CD1c-positive myeloid dendritic cell (primary cell): ENCODE data around the gene KLHL3.

Source experiments
- DNase-seq: peaks from one replicate; pipeline ENCODE4 v3.0.0-alpha.2; 2016; ENCODE audit errors: extremely low spot score

Gene KLHL3

GRCh38 chr5:137635521-137635921, 100.4 kb downstream of the KLHL3 start:
- DNase-seq, result no peak

- no peak for DNase-seq
Observed at GRCh38 chr5:137633896-137634295, 102.0 kb downstream of the KLHL3 start.

- DNase-seq, result no peak
Observed at GRCh38 chr5:137632716-137633115, 103.2 kb downstream of the KLHL3 start.

DNA sequence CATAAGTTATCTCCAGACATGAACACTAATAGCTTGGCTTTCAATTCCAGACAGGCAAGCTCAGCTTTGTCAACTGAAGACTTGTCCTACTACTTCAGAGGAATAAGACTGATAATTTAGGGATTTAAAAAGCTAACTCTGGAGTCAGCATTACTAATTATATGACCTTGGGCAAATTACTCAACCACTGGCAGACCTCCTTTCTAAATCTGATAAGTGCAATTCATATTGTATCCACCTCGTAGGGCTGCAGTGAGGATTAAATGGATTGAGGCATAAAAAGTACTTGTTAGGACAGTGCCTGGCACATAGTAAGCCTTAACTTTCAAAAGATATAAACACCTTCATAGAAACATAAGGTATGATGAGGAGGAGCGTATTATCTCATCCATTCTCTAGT, 104.4 kb downstream of the KLHL3 start:
- DNase-seq, result no peak

DNA sequence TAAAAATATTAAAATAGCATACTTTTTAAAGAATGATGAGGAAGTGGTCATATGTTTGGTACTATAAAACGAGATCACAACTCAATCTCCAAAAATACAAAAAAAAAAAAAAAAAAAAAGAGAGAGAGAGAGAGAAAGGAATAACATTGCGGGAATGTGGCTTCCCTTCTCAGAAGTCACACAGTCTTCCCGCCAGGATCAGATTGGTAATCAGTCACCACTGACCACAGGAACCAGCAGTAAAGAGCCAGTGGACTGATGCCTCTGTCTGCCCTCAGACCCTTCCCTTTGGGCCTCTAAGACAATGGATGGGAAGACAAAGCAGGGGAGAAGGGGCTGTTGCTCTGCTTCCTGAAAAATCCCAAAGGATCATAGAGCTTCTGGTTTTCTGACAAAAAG, 104.9 kb downstream of the KLHL3 start:
- DNase-seq, result no peak

- no peak for DNase-seq
Observed at GRCh38 chr5:137630216-137630971, 105.5 kb downstream of the KLHL3 start.

GRCh38 chr5:137629646-137630045, 106.2 kb downstream of the KLHL3 start:
- DNase-seq, result peak; percentile 74

DNA sequence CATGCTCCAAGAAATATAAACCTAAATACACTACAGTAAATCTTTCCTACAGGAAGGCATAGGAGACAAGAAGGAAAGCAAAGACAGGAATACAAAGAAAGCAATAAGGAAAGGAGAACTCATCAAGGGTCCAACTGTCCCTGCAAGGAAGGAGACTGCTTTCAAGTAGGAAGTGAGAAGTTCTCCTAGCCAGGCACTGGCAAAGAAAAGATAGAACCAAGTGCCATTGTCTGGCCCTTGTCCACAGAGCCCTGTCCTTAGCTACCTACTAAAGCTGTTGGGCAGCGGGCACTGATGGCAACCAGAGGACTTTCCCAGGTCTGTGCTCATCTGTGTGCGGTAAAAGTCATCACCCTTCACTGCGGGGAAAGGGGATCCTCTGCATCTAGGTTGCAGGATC, 108.2 kb downstream of the KLHL3 start:
- peak; percentile 39 for DNase-seq

DNA sequence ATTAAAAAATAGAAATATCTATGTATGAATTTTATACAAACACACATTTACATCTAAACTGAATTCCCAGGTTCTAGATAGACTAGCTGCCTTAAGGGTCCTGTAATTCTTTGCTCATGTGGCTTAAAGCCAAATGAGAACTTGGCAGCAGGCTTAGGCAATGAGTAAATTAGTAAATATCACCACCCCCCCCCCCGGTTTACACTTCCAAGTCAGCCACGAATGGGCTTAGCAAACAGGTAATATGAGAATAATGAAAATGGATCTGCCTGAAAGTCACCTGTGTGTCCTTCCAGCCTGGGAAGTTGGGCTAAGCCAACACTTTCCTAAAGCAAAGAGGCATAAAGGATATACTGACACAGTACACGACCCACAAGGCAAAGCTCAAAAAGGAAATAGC, 108.6 kb downstream of the KLHL3 start:
- no peak for DNase-seq

DNA sequence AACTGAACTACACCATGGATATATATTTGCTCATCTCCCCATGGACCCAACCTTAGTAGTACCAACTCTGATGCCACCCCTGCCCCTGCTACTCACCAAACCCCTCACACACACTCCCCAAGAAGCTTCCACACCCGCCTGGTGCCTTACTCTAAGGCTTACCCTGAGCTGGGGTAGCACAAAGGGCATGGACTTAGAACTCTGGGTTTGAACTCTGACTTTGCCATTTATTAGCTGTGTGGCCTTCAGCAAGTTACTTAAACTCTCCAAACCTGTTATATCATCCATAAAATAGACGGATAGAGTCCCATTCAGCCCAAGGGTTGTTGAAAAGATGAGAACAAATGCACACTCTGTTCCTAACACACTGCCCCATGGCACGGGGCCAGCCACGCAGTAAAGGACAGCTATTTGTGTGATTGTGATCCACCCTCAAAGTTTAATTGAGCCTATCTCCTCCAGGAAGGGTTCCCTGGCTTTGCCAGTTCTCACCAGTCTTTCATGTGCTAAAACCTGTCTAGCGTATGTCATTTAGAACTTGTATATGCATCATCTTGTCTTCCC, 111.0 kb downstream of the KLHL3 start:
- no peak for DNase-seq

DNA sequence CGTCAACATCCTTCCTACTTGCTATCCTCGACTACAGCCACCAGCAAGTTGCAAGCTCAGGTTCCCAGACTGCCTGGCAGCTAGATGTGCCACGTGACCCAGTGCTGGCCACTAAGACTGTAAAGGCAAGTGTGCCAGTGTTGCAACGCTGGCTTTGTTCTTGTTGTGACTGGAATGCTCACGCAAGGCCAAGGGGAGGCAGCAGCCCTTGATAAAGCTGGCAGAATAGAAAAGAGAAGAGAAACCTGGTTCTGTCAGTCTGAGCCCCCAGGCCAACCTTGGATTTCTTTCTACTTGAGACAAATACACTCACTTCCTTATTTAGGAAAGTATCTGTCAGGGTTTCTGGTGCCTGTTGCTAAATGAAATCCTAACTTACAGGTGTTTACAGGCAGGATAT, 113.0 kb downstream of the KLHL3 start:
- DNase-seq, result peak; percentile 91

DNA sequence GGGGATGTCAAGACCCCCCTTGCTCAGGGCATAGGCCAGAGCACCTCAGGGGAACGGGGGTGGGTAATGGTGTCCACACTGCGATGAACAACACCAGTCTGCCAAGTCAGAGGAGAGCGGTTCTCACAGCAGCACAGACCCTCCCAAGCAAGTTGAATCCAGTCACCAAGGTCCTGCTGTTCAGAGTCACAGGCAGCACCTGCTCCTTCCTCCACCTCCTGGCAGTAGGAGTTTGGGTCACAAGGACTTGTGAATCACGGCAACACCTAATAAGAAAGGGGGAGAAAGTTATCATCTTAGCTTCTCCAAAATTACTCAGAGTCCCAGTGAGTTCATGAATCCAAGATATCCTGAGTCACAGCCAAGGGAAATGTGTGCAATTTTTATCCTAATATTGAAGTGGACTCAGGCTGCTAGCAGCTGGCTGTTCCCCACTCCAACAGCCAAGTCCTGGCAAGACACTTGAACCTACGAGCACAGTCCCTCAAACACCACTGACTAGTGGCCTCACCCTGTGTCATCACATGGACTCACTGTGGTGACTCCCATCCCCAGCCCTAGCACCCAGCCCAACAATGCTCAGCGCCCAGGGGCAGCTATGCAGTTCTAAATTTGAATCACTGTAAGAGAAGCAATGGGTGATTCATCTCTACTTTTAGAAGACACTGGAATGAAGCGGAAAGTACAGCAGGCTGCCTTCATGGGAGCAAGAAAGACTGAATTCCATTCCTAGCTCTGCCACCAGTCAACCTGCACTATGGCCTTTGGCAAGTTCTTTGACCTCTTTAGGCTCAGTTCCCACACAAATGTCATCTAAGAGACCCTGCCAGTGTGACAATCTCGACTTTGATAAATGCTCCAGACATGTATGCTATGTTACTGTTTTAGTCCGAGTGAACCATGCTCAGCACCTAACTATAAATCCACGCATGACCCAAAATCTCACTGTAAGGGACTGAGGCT, 113.7 kb downstream of the KLHL3 start:
- peak; percentile 9 for DNase-seq

DNA sequence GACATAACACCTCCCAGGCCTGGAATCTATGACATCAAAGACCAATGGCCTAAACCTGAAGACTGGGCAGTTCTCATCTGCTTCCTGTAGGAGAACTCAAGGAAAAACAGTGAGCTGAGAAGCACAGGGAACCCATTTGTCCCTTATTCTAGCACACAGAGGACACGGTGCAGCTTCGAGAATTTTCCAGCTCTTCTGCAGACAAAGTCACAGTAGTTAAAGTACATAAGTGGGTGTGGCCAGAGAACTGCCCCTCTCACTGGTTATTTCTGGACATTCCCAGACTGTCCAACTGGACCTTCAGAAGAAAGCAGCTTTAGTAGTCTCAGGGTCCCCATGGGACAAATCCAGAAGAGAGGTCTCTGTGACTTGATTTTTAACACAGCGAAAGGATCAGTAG, 114.6 kb downstream of the KLHL3 start:
- DNase-seq, result no peak

GRCh38 chr5:137619191-137619870, 116.6 kb downstream of the KLHL3 start:
- DNase-seq, result no peak

- no peak for DNase-seq
Observed at GRCh38 chr5:137618476-137618875, 117.4 kb downstream of the KLHL3 start.

DNA sequence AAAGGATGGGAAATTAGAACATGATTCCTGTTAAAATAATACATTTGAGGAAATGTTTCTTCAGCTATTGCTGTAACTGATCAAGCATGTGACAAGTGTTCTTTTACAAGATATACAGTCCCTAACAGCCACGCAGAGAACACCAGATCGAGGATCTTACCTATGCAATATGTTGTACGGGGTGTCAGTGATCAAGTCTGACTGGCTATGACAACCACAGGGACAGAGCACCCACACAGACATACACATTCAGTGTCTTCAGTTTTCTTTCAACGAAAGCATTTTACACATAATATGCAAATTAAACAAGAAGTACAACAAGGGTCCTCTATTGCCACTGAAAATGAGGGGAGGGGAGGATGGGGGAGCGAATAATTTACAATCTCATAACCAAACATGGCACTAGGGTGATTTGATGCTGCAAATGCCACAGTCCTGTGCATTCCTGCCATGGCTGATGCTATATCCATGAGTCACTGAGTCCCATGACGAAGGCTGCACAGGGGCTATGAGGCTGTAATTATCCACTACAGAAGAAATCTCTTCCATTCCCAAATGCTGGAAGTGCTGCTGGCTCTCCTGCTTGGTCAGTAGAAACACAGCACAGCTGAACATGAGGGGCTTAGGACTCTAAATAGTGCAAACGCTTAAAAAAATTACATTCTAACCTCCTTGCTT, 118.2 kb downstream of the KLHL3 start:
- no peak for DNase-seq

GRCh38 chr5:137616046-137616445, 119.8 kb downstream of the KLHL3 start:
- no peak for DNase-seq

- DNase-seq, result no peak
Observed at GRCh38 chr5:137615171-137615775, 120.6 kb downstream of the KLHL3 start.

DNA sequence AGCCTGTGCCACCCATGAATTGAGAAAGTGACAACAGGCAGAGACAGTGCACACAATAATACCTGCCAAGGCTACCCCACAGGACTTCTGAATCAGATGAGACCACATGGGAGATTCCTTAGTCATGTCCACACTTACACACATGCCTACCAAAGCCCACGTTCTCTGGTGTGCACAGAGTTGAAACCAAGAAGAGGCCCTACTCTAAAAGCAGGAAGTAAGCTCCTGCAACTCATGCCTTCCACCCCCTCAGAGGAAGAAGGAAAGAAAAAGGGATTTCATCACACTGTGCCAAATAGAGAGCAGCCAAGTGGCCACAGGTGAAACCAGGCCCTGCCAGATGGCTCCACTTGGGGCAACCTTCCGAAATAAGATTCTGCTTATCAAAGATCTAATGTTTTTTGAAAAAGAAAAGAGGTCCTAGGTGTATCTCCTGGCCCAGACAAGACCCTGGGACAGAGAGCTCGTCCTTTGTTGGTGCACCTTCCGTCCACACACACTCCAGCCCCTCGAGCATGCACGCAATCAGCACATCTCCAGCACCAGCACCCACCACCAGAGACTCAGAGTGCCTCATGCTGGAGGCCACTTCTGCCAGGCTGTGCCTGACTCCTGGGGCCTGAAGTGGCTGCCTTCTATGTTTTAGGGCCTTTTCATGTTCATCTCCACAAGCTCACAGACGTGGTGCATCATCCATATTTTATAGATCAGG, 122.2 kb downstream of the KLHL3 start:
- peak; percentile 89 for DNase-seq

DNA sequence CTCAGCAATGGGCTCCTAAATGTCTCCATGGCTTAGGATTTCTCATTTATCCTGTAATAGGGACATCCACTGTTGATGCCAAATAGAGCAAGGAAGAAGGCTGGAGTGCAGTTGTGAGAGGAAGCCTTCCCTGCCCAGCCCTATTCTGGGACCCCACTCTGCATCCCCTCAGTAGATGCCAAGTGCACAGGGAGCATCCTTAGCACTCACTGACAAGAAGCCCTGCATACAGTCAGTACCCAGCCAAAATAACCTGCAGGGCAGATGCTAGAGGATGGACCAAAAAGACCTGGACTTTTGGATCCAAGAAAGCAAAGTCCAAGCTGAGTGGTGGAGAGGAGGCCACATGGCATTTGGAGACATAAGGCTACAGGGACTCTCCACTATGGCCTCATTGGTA, 123.3 kb downstream of the KLHL3 start:
- no peak for DNase-seq
